GM23248 (cell line): ENCODE results near the gene TRAF2.

Experiments
- EZH2 ChIP-seq: fragments of 200-600 bp; sonication (generic); IDR thresholded peaks from 2 replicates; pipeline ENCODE4 v1.6.1; 2018; ENCODE audit warnings: antibody characterized with exemption, mild to moderate bottlenecking; ENCODE audit not compliant: insufficient read depth, poor library complexity, severe bottlenecking
- EZH2phosphoT487 ChIP-seq: fragments of 200-600 bp; sonication (generic); IDR thresholded peaks from 2 replicates; pipeline ENCODE4 v1.6.1; 2018; ENCODE audit warnings: antibody characterized with exemption, moderate library complexity, mild to moderate bottlenecking, low read depth; ENCODE audit not compliant: insufficient read depth

DNA sequence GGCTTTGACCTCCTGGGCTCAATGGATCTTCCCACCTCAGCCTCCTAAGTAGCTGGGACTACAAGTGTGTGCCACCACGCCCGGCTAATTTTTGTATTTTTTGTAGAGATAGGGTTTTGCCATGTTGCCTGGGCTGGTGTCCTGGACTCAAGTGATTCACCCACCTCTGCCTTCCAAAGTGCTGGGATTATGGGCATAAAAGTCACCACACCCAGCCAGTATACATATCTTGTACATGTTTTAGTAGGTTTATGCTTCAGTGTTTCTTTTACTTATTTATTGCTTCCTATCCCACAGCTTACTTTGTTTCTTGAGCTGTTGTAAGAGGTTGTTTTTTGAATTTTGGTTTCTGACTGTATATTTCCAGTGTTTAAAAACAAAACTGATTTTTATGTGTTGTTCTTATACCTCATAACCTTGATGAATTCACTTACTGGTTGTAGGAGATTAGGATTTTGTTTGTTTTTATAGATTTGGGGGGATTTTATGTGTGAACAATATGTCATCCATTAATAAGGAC, 45.4 kb downstream of the TRAF2 start:
- TF ChIP-seq EZH2phosphoT487 (no peak), EZH2 (no peak)
